NB4 (cell line): Measurements from ENCODE around the gene RASSF5.

Source experiments
- DNase-seq: peaks from one replicate; pipeline ENCODE4 v3.0.0; 2010; ENCODE audit warnings: low read depth
- H3K4me3 ChIP-seq: one replicate; pipeline ENCODE4 v1.5.1; 2011; ENCODE audit warnings: mild to moderate bottlenecking, low read depth, low read length, moderate library complexity
- CTCF ChIP-seq: IDR thresholded peaks from one replicate; pipeline ENCODE4 v1.5.1; 2012; ENCODE audit warnings: low read depth, low read length
- MAX ChIP-seq: IDR thresholded peaks from 2 replicates; pipeline ENCODE4 v1.6.1; 2011; ENCODE audit warnings: low read depth, low read length
- MYC ChIP-seq: IDR thresholded peaks from 2 replicates; pipeline ENCODE4 v1.6.1; 2011; ENCODE audit warnings: low read depth, low read length
- POLR2A ChIP-seq: IDR thresholded peaks from 2 replicates; pipeline ENCODE4 v1.6.1; 2011; ENCODE audit warnings: mild to moderate bottlenecking; ENCODE audit not compliant: insufficient read length; ENCODE audit errors: extremely low read depth

Gene RASSF5

GRCh38 chr1:206497363-206497762 lies 10.0 kb upstream of the RASSF5 start:
- no peak overlapping the region for H3K4me3 ChIP-seq
- no peak for DNase-seq
- TF ChIP-seq POLR2A, result no peak
- TF ChIP-seq CTCF, result no peak
- TF ChIP-seq MAX, result no peak
- no peak for TF ChIP-seq MYC

GRCh38 chr1:206497774-206498173 lies 9.6 kb upstream of the RASSF5 start:
- no peak for DNase-seq
- no peak for TF ChIP-seq MAX
- no peak for TF ChIP-seq MYC
- no peak for TF ChIP-seq POLR2A
- no peak for TF ChIP-seq CTCF
- H3K4me3 ChIP-seq, result no peak overlapping the region

GRCh38 chr1:206498685-206499084 lies 8.6 kb upstream of the RASSF5 start:
- TF ChIP-seq CTCF, result no peak
- TF ChIP-seq MYC, result no peak
- no peak for TF ChIP-seq MAX
- TF ChIP-seq POLR2A, result no peak
- no peak for DNase-seq
- H3K4me3 ChIP-seq, result no peak overlapping the region

GRCh38 chr1:206500046-206500445 lies 7.3 kb upstream of the RASSF5 start:
- no peak for TF ChIP-seq MYC
- no peak for TF ChIP-seq CTCF
- no peak for TF ChIP-seq POLR2A
- no peak for TF ChIP-seq MAX
- no peak overlapping the region for H3K4me3 ChIP-seq
- no peak for DNase-seq

- TF ChIP-seq POLR2A (no peak), MAX (no peak), MYC (no peak), CTCF (no peak)
- no peak for DNase-seq
- no peak overlapping the region for H3K4me3 ChIP-seq
Observed at GRCh38 chr1:206501881-206502280, 5.5 kb upstream of the RASSF5 start.

- H3K4me3 ChIP-seq, result no peak overlapping the region
- no peak for DNase-seq
- TF ChIP-seq CTCF (no peak), POLR2A (no peak), MYC (no peak), MAX (no peak)
Observed at GRCh38 chr1:206502403-206502802, 4.9 kb upstream of the RASSF5 start.
